ENCODE measurements around the gene CADM1. TPM values are rescaled to one million over a fixed set of nuclear protein-coding genes. Genes with fewer than 3 reads are reported as not detected.

The CADM1 gene
- total RNA-seq, 1 experiment from 2014 or later: 534 TPM

- H3K27me3 Mint-ChIP-seq (ENCODE audit: insufficient read depth, unreplicated experiment): no peaks in the 10 kb centered on the region
Observed at GRCh38 chr11:115348416-115348815, 155.8 kb downstream of the CADM1 start.

GRCh38 chr11:115347106-115347505, 157.1 kb downstream of the CADM1 start:
- Histone ChIP-seq H3K4me1 (peaks cover 17% of the 10 kb centered on the region), H3K27me3 (replicated peaks; ENCODE audit: control insufficient read depth, insufficient read depth, low read length) (no peaks in the 10 kb centered on the region), H3K9me3 (no peaks in the 10 kb centered on the region), H3K4me3 (ENCODE audit: low read depth, low read length) (no peak overlapping the region), H3K36me3 (ENCODE audit: control insufficient read depth, insufficient read depth, low read length) (no peaks in the 10 kb centered on the region)
- no peak for DNase-seq
- ChIA-PET CTCF (no interaction called here), POLR2A (no interaction called here)
- intact Hi-C loops (cut with micrococcal nuclease; ENCODE audit: unreplicated experiment): no loop called here
- Mint-ChIP-seq H3K36me3 (ENCODE audit: insufficient read depth, unreplicated experiment) (peaks cover 27% of the 10 kb centered on the region), H3K4me3 (ENCODE audit: unreplicated experiment) (no peak overlapping the region), H3K9me3 (ENCODE audit: unreplicated experiment) (no peaks in the 10 kb centered on the region), H3K27ac (ENCODE audit: unreplicated experiment) (no peak overlapping the region), H3K27me3 (ENCODE audit: insufficient read depth, unreplicated experiment) (no peaks in the 10 kb centered on the region), H3K4me1 (ENCODE audit: low read depth, unreplicated experiment) (peaks cover 13% of the 10 kb centered on the region)
- no TSS peak for BruUV-seq (replicated peaks)
- no peak for TF ChIP-seq CTCF (IDR thresholded peaks at IDR 0.05; ENCODE audit: insufficient read depth in 1 of 2, low read depth in 1 of 2, low read length in 1 of 2, severe bottlenecking in 1 of 2, unreplicated experiment in 1 of 2)

More at GRCh38 chr11:115348416-115348815, 155.8 kb downstream of the CADM1 start:
- POLR2A ChIA-PET: no interaction called here
- H3K4me3 ChIP-seq (ENCODE audit: low read depth, low read length): no peak overlapping the region
- no peaks in the 10 kb centered on the region for H3K9me3 ChIP-seq
- peaks cover 5% of the 10 kb centered on the region; the same call in 1 of the 2 replicates for H3K4me1 ChIP-seq
- Mint-ChIP-seq H3K4me1 (ENCODE audit: low read depth, unreplicated experiment) (peaks cover under 1% of the 10 kb centered on the region), H3K4me3 (ENCODE audit: unreplicated experiment) (no peak overlapping the region), H3K27ac (ENCODE audit: unreplicated experiment) (no peak overlapping the region), H3K9me3 (ENCODE audit: unreplicated experiment) (no peaks in the 10 kb centered on the region), H3K36me3 (ENCODE audit: insufficient read depth, unreplicated experiment) (peaks cover 27% of the 10 kb centered on the region)
- no peaks in the 10 kb centered on the region for H3K27me3 ChIP-seq (replicated peaks; ENCODE audit: control insufficient read depth, insufficient read depth, low read length)
- intact Hi-C loops (cut with micrococcal nuclease; ENCODE audit: unreplicated experiment): no loop called here
- TF ChIP-seq CTCF (IDR thresholded peaks at IDR 0.05; ENCODE audit: insufficient read depth in 1 of 2, low read depth in 1 of 2, low read length in 1 of 2, severe bottlenecking in 1 of 2, unreplicated experiment in 1 of 2): no peak
- no peaks in the 10 kb centered on the region for H3K36me3 ChIP-seq (ENCODE audit: control insufficient read depth, insufficient read depth, low read length)
- no peak for DNase-seq
- BruUV-seq (replicated peaks): no TSS peak
- CTCF ChIA-PET: no interaction called here

GRCh38 chr11:115345840-115346239, 158.4 kb downstream of the CADM1 start:
- Mint-ChIP-seq H3K27ac (ENCODE audit: unreplicated experiment) (no peak overlapping the region), H3K4me3 (ENCODE audit: unreplicated experiment) (no peak overlapping the region)
- no TSS peak for BruUV-seq (replicated peaks)

More at GRCh38 chr11:115345840-115346239, 158.4 kb downstream of the CADM1 start:
- no peaks in the 10 kb centered on the region for H3K27me3 Mint-ChIP-seq (ENCODE audit: insufficient read depth, unreplicated experiment)
- Histone ChIP-seq H3K4me3 (ENCODE audit: low read depth, low read length) (no peak overlapping the region), H3K4me1 (peaks cover 24% of the 10 kb centered on the region), H3K36me3 (ENCODE audit: control insufficient read depth, insufficient read depth, low read length) (no peaks in the 10 kb centered on the region), H3K9me3 (no peaks in the 10 kb centered on the region), H3K27me3 (replicated peaks; ENCODE audit: control insufficient read depth, insufficient read depth, low read length) (no peaks in the 10 kb centered on the region)
- peaks cover 27% of the 10 kb centered on the region for H3K36me3 Mint-ChIP-seq (ENCODE audit: insufficient read depth, unreplicated experiment)
- ChIA-PET CTCF (interaction anchor here (0.9 kb wide), 1 partner anchor 159 kb away, joined by 7 read pairs; the partner anchor contains the start of gene CADM1), POLR2A (no interaction called here)
- TF ChIP-seq CTCF (IDR thresholded peaks at IDR 0.05; ENCODE audit: insufficient read depth in 1 of 2, low read depth in 1 of 2, low read length in 1 of 2, severe bottlenecking in 1 of 2, unreplicated experiment in 1 of 2): no peak
- H3K4me1 Mint-ChIP-seq (ENCODE audit: low read depth, unreplicated experiment): peaks cover 18% of the 10 kb centered on the region
- H3K9me3 Mint-ChIP-seq (ENCODE audit: unreplicated experiment): no peaks in the 10 kb centered on the region
- no peak for DNase-seq
- intact Hi-C loops (cut with micrococcal nuclease; ENCODE audit: unreplicated experiment): no loop called here

Data from Caco-2 (cell line).